Tibial artery (tissue), 4 donors: ENCODE results near the gene C6orf15.
A peak's percentile ranks its signal among the peaks of the same experiment; 100 is the strongest.

Experiments
- DNase-seq, 2 donors: peaks; one replicate each; pipeline ENCODE4 v3.0.0-alpha.2; 2019
- H3K27ac ChIP-seq, 2 donors: fragments of 200-600 bp; sonication (generic) in 1 of 2; 1 replicate in 1 of 2; 2 replicates in 1 of 2; pipeline ENCODE4 v1.5.1; 2018 to 2019; ENCODE audit warnings: mild to moderate bottlenecking in 1 of 2
- H3K27me3 ChIP-seq, 2 donors: fragments of 200-600 bp; sonication (generic) in 1 of 2; one replicate each; pipeline versions ENCODE4 v1.5.1 to v1.6.0; 2016 to 2019
- H3K36me3 ChIP-seq, 3 donors: fragments of 200-600 bp; sonication (generic) in 2 of 3; one replicate each; pipeline ENCODE4 v1.5.1; 2016 to 2019; ENCODE audit warnings: mild to moderate bottlenecking in 2 of 3
- H3K4me1 ChIP-seq, 4 donors: fragments of 200-600 bp; sonication (generic) in 2 of 4; 1 replicate in 3 of 4; 2 replicates in 1 of 4; pipeline ENCODE4 v1.5.1; 2016 to 2019
- H3K4me3 ChIP-seq, 2 donors: fragments of 200-600 bp; sonication (generic) in 1 of 2; 1 replicate in 1 of 2; 2 replicates in 1 of 2; pipeline ENCODE4 v1.5.1; 2018 to 2019; ENCODE audit warnings: mild to moderate bottlenecking in 2 of 2
- H3K9me3 ChIP-seq, 3 donors: fragments of 200-600 bp; sonication (generic) in 1 of 3; one replicate each; pipeline ENCODE4 v1.5.1; 2016 to 2019
- intact Hi-C: fragments of 100-400 bp; cut with DNase I; formaldehyde crosslinking; loops from one replicate; pipeline ENCODE4 v1.15.0; 2023; ENCODE audit warnings: low total_unique reads
- TF ChIP-seq, protein P1 (sequence below), 2 experiments: fragments of 200-600 bp in 1 of 2; fragments of 450-650 bp in 1 of 2; IDR thresholded peaks; one replicate each; pipeline ENCODE4 v1.5.1; 2017 to 2019; ENCODE audit warnings: antibody characterized with exemption in 2 of 2, mild to moderate bottlenecking in 1 of 2, moderate library complexity in 1 of 2

Gene C6orf15

GRCh38 chr6:31112478-31112877 is at the start of gene C6orf15:
Gene C6orf15 (minus strand): TSS chr6:31112575. CDS start chr6:31112555, 20 bp downstream.
- no peaks in the 10 kb centered on the region for H3K9me3 ChIP-seq
- H3K36me3 ChIP-seq: no peaks in the 10 kb centered on the region
- TF ChIP-seq, protein P1, sequence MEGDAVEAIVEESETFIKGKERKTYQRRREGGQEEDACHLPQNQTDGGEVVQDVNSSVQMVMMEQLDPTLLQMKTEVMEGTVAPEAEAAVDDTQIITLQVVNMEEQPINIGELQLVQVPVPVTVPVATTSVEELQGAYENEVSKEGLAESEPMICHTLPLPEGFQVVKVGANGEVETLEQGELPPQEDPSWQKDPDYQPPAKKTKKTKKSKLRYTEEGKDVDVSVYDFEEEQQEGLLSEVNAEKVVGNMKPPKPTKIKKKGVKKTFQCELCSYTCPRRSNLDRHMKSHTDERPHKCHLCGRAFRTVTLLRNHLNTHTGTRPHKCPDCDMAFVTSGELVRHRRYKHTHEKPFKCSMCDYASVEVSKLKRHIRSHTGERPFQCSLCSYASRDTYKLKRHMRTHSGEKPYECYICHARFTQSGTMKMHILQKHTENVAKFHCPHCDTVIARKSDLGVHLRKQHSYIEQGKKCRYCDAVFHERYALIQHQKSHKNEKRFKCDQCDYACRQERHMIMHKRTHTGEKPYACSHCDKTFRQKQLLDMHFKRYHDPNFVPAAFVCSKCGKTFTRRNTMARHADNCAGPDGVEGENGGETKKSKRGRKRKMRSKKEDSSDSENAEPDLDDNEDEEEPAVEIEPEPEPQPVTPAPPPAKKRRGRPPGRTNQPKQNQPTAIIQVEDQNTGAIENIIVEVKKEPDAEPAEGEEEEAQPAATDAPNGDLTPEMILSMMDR (IDR thresholded peaks at IDR 0.05): no peak
- intact Hi-C loops: no loop called here
- no peak within 1 kb of the TSS for H3K27ac ChIP-seq
- no peak for DNase-seq
- H3K4me1 ChIP-seq: peaks cover 0 to 40% (median 29%) of the 10 kb centered on the region in 4 donors
- no peak within 1 kb of the TSS for H3K4me3 ChIP-seq
- peaks cover 0 to 7% of the 10 kb centered on the region in 2 donors for H3K27me3 ChIP-seq

DNA sequence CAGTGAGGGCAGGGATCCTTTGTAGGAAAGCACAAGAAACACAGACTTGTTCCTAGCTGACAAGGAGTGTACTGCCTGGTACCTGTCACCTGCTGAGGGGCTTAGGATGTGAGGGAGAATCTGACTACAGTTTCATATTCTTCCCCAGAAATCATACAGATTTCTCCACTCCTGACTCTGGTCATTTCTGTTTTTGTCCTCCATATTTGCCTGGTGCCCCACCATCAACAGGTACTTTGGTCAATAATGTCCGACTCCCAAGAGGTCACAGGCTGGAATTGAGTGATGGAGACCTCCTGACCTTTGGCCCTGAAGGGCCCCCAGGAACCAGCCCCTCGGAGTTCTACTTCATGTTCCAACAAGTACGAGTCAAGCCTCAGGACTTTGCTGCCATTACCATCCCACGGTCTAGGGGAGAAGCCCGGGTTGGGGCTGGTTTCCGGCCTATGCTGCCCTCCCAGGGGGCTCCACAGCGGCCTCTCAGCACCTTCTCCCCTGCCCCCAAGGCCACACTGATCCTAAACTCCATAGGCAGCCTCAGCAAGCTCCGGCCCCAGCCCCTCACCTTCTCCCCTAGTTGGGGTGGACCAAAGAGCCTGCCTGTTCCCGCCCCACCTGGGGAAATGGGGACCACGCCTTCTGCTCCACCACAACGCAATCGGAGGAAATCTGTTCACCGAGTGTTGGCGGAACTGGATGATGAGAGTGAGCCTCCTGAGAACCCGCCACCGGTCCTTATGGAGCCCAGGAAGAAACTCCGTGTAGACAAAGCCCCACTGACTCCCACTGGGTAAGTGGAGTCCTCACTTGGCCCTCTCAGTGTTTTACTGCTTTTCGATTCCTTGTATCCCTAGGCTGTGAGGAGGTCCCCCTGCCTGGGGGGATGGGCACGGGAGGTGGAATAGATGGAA is 49.1 kb upstream of the C6orf15 start:
- Histone ChIP-seq H3K27me3 (no peaks in the 10 kb centered on the region), H3K9me3 (no peaks in the 10 kb centered on the region), H3K27ac (no peak overlapping the region), H3K4me1 (peaks cover 0 to 23% (median 18%) of the 10 kb centered on the region in 4 donors), H3K4me3 (no peak overlapping the region), H3K36me3 (peaks cover 0 to 15% (median 0%) of the 10 kb centered on the region in 3 donors)
- TF ChIP-seq, protein P1 (IDR thresholded peaks at IDR 0.05): no peak
- intact Hi-C loops: no loop called here
- DNase-seq: no peak

DNA sequence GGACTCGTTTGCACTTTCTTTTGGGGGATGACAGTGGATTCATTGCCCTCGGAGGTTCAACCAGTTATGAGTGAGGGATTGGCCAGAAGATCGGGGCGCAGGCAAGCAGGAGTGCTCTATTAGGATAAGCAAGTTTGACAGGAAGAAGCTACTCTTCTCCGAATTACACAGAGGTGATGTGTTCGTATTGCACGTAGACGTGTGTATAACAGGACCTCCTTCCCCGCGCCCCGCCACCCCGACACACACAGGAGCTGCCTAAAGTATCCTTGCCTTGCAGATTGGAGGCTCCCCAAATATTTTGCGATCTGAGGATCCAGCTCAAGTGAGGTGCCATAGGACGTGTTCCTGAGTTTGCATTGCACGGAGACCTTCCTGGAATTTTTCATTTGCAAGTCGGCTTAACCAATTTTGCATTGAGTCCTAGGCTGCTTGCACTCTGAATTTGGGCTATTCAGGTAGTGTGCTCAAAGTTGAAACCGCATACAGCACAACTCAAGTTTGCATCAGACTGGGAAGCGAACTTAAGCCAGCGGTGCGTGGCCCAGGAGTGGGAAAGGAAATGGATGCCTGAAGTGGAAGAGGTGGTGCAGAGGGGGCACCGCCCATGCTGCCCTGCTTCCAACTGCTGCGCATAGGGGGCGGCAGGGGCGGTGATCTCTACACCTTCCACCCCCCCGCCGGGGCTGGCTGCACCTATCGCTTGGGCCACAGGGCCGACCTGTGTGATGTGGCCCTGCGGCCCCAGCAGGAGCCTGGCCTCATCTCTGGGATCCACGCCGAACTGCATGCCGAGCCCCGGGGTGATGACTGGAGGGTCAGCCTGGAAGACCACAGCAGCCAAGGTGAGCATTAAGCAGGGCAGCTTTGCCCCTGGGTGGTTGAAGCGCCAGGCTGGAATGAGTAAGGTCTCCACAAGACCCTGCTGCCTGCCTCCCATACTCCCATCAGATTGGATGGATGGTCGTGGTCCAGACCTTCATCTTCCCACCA is 46.8 kb upstream of the C6orf15 start:
- DNase-seq: no peak
- Histone ChIP-seq H3K4me1 (peaks cover 0 to 23% (median 18%) of the 10 kb centered on the region in 4 donors), H3K4me3 (peak overlapping the region; percentile 70 to 78), H3K27me3 (no peaks in the 10 kb centered on the region), H3K27ac (peak overlapping the region; percentile 42 to 91), H3K9me3 (no peaks in the 10 kb centered on the region), H3K36me3 (peaks cover 0 to 26% (median 9%) of the 10 kb centered on the region in 3 donors)
- TF ChIP-seq, protein P1 (IDR thresholded peaks at IDR 0.05): no peak
- intact Hi-C loops: loop anchor here (5.0 kb wide), 1 partner anchor 38 kb away; no protein-coding TSS in a partner anchor

- H3K27ac ChIP-seq: peak within 1 kb of the TSS; percentile 78 to 91
- peak; percentile 99 to 100 for DNase-seq
- TF ChIP-seq, protein P1 (IDR thresholded peaks at IDR 0.05): no peak
- peaks cover 0 to 23% (median 18%) of the 10 kb centered on the region in 4 donors for H3K4me1 ChIP-seq
- no peaks in the 10 kb centered on the region for H3K9me3 ChIP-seq
- peak within 1 kb of the TSS; percentile 70 to 78 for H3K4me3 ChIP-seq
- no peaks in the 10 kb centered on the region for H3K27me3 ChIP-seq
- intact Hi-C loops: loop anchor here (5.0 kb wide), 1 partner anchor 39 kb away; no protein-coding TSS in a partner anchor
- peaks cover 0 to 34% (median 9%) of the 10 kb centered on the region in 3 donors for H3K36me3 ChIP-seq
Observed at GRCh38 chr6:31158140-31158862, 45.9 kb upstream of the C6orf15 start, which contains the start of gene TCF19. Gene TCF19 (plus strand): TSS chr6:31158589. CDS start chr6:31159470, 881 bp downstream.
